Activated naive CD8-positive, alpha-beta T cell treated with anti-CD3 and anti-CD28 coated beads, Interleukin-2, amount 10 ng/mL, durations not matched to agents 7 days and 5 days (primary cell): ENCODE measurements around the gene DLG4. TPM values are rescaled to one million over a fixed set of nuclear protein-coding genes. Genes with fewer than 3 reads are reported as not detected.
A peak's percentile ranks its signal among the peaks of the same experiment; 100 is the strongest.

Source experiments
- ATAC-seq: fragments of 150-1000 bp; cut with Tn5 transposase; one replicate; pipeline ENCODE4 v1.10.0; 2021; ENCODE audit warnings: low read depth, moderate library complexity
- POLR2A ChIA-PET: fragments of 350-600 bp; sonication (Branson Sonifier 250); formaldehyde crosslinking; loops from one replicate; lab custom pipeline; 2021; ENCODE audit warnings: antibody characterized with exemption; lab: Charles Lee
- DNase-seq: peaks from one replicate; pipeline ENCODE4 v3.0.0; 2021
- H3K27ac Mint-ChIP-seq: one replicate; pipeline ENCODE4 v1.8.0; 2022; ENCODE audit warnings: mild to moderate bottlenecking, mixed read lengths
- H3K27me3 Mint-ChIP-seq: one replicate; pipeline ENCODE4 v1.8.0; 2022; ENCODE audit warnings: mild to moderate bottlenecking, moderate library complexity, mixed read lengths
- H3K36me3 Mint-ChIP-seq: one replicate; pipeline ENCODE4 v1.8.0; 2021; ENCODE audit warnings: mild to moderate bottlenecking, mixed read lengths
- H3K4me1 Mint-ChIP-seq: one replicate; pipeline ENCODE4 v1.8.0; 2021; ENCODE audit warnings: mixed read lengths
- H3K4me3 Mint-ChIP-seq: one replicate; pipeline ENCODE4 v1.8.0; 2022; ENCODE audit warnings: mild to moderate bottlenecking, moderate library complexity, mixed read lengths
- H3K9me3 Mint-ChIP-seq: one replicate; pipeline ENCODE4 v1.8.0; 2021; ENCODE audit warnings: mixed read lengths
- total RNA-seq, 2 experiments: library from RNA; stranded (reverse); gene quantifications; one replicate each; pipeline ENCODE4 v1.2.3, GENCODE V29; 2021

The DLG4 gene
- total RNA-seq, 2 experiments from 2014 or later: 21.2 to 22.4 TPM

- H3K9me3 Mint-ChIP-seq: no peaks in the 10 kb centered on the region
- H3K36me3 Mint-ChIP-seq: no peaks in the 10 kb centered on the region
- peaks cover 51% of the 10 kb centered on the region for H3K4me1 Mint-ChIP-seq
- POLR2A ChIA-PET: interaction anchor here (0.7 to 2.8 kb wide), 6 partner anchors 19 to 180 kb away, joined by 3 to 15 read pairs (median 6); partner anchors contain the start of genes ACAP1, DVL2, GABARAP and PHF23
- peak overlapping the region; percentile 95 for H3K27ac Mint-ChIP-seq
- DNase-seq (no peak), ATAC-seq (no peak)
- H3K27me3 Mint-ChIP-seq: peaks cover 2% of the 10 kb centered on the region
- peak overlapping the region; percentile 97 for H3K4me3 Mint-ChIP-seq
Measured at GRCh38 chr17:7215136-7215638, 4.4 kb downstream of the DLG4 start.

- DNase-seq (peak; percentile 100), ATAC-seq (peak; percentile 81)
- POLR2A ChIA-PET: interaction anchor here (0.7 to 2.8 kb wide), 7 partner anchors 20 to 179 kb away, joined by 3 to 15 read pairs (median 4); partner anchors contain the start of genes ACAP1, CTDNEP1, DVL2 and GABARAP
- Mint-ChIP-seq H3K27ac (peak overlapping the region; percentile 95), H3K9me3 (no peaks in the 10 kb centered on the region), H3K27me3 (peaks cover 7% of the 10 kb centered on the region), H3K4me3 (peak overlapping the region; percentile 97), H3K36me3 (no peaks in the 10 kb centered on the region), H3K4me1 (peaks cover 50% of the 10 kb centered on the region)
Measured at GRCh38 chr17:7214300-7215135, 5.1 kb downstream of the DLG4 start.

GRCh38 chr17:7213895-7214299 lies 5.7 kb downstream of the DLG4 start:
- ATAC-seq (no peak), DNase-seq (no peak)
- Mint-ChIP-seq H3K36me3 (no peaks in the 10 kb centered on the region), H3K27ac (peak overlapping the region; percentile 95), H3K27me3 (peaks cover 7% of the 10 kb centered on the region), H3K4me1 (peaks cover 47% of the 10 kb centered on the region), H3K9me3 (no peaks in the 10 kb centered on the region), H3K4me3 (peak overlapping the region; percentile 97)
- POLR2A ChIA-PET: interaction anchor here (0.7 to 2.8 kb wide), 5 partner anchors 21 to 123 kb away, joined by 3 to 15 read pairs (median 4); partner anchors contain the start of genes ACAP1, CTDNEP1, DVL2 and PHF23

- no peaks in the 10 kb centered on the region for H3K9me3 Mint-ChIP-seq
- H3K4me3 Mint-ChIP-seq: no peak overlapping the region
- peaks cover 7% of the 10 kb centered on the region for H3K27me3 Mint-ChIP-seq
- POLR2A ChIA-PET: no interaction called here
- no peak overlapping the region for H3K27ac Mint-ChIP-seq
- peaks cover 35% of the 10 kb centered on the region for H3K4me1 Mint-ChIP-seq
- ATAC-seq: no peak
- no peaks in the 10 kb centered on the region for H3K36me3 Mint-ChIP-seq
- DNase-seq: no peak
Measured at GRCh38 chr17:7211491-7212273, 8.0 kb downstream of the DLG4 start.

- no peak for DNase-seq
- POLR2A ChIA-PET: no interaction called here
- peak overlapping the region; percentile 3 for H3K27ac Mint-ChIP-seq
Measured at GRCh38 chr17:7208754-7209460, 10.7 kb downstream of the DLG4 start.

GRCh38 chr17:7208027-7208571 lies 11.5 kb downstream of the DLG4 start:
- DNase-seq: no peak
- Mint-ChIP-seq H3K27ac (no peak overlapping the region), H3K36me3 (peaks cover 2% of the 10 kb centered on the region), H3K4me3 (no peak overlapping the region), H3K9me3 (no peaks in the 10 kb centered on the region), H3K27me3 (peaks cover 7% of the 10 kb centered on the region), H3K4me1 (peaks cover 31% of the 10 kb centered on the region)
- no peak for ATAC-seq
- POLR2A ChIA-PET: interaction anchor here (1.4 kb wide), 1 partner anchor 8 kb away, joined by 3 read pairs; no protein-coding TSS in a partner anchor

More at GRCh38 chr17:7208754-7209460, 10.7 kb downstream of the DLG4 start:
- ATAC-seq: no peak
- Mint-ChIP-seq H3K4me3 (no peak overlapping the region), H3K9me3 (no peaks in the 10 kb centered on the region), H3K4me1 (peaks cover 37% of the 10 kb centered on the region), H3K27me3 (peaks cover 7% of the 10 kb centered on the region), H3K36me3 (no peaks in the 10 kb centered on the region)

- Mint-ChIP-seq H3K36me3 (peaks cover 5% of the 10 kb centered on the region), H3K4me1 (peaks cover 30% of the 10 kb centered on the region), H3K9me3 (no peaks in the 10 kb centered on the region), H3K27me3 (peaks cover 7% of the 10 kb centered on the region), H3K27ac (peak overlapping the region; percentile 28), H3K4me3 (no peak overlapping the region)
- POLR2A ChIA-PET: interaction anchor here (1.4 kb wide), 1 partner anchor 9 kb away, joined by 3 read pairs; no protein-coding TSS in a partner anchor
- DNase-seq (no peak), ATAC-seq (no peak)
Measured at GRCh38 chr17:7207120-7208001, 12.3 kb downstream of the DLG4 start.

- ATAC-seq (no peak), DNase-seq (no peak)
- H3K9me3 Mint-ChIP-seq: no peaks in the 10 kb centered on the region
- peak overlapping the region; percentile 91 for H3K4me3 Mint-ChIP-seq
- peaks cover 5% of the 10 kb centered on the region for H3K36me3 Mint-ChIP-seq
- peaks cover 5% of the 10 kb centered on the region for H3K27me3 Mint-ChIP-seq
- H3K27ac Mint-ChIP-seq: peak overlapping the region; percentile 92
- peaks cover 24% of the 10 kb centered on the region for H3K4me1 Mint-ChIP-seq
- POLR2A ChIA-PET: interaction anchor here (0.8 to 1.2 kb wide), 2 partner anchors 32 to 33 kb away, joined by 3 read pairs; partner anchors contain the start of gene PHF23
Measured at GRCh38 chr17:7205561-7205960, 14.1 kb downstream of the DLG4 start.

GRCh38 chr17:7204828-7205461 lies 14.7 kb downstream of the DLG4 start:
- peaks cover 5% of the 10 kb centered on the region for H3K36me3 Mint-ChIP-seq
- POLR2A ChIA-PET: interaction anchor here (0.7 to 1.4 kb wide), 5 partner anchors 14 to 504 kb away, joined by 3 to 6 read pairs (median 4); partner anchors contain the start of gene DLG4
- ATAC-seq (peak; percentile 86), DNase-seq (peak; percentile 94)
- H3K4me1 Mint-ChIP-seq: peaks cover 24% of the 10 kb centered on the region
- H3K27ac Mint-ChIP-seq: peak overlapping the region; percentile 92
- H3K27me3 Mint-ChIP-seq: peaks cover 2% of the 10 kb centered on the region
- H3K9me3 Mint-ChIP-seq: no peaks in the 10 kb centered on the region
- peak overlapping the region; percentile 91 for H3K4me3 Mint-ChIP-seq

GRCh38 chr17:7204336-7204735 lies 15.3 kb downstream of the DLG4 start:
- no peak for DNase-seq
- Mint-ChIP-seq H3K4me1 (peaks cover 24% of the 10 kb centered on the region), H3K4me3 (peak overlapping the region; percentile 91), H3K27ac (peak overlapping the region; percentile 92), H3K36me3 (peaks cover 5% of the 10 kb centered on the region), H3K27me3 (no peaks in the 10 kb centered on the region), H3K9me3 (no peaks in the 10 kb centered on the region)
- POLR2A ChIA-PET: interaction anchor here (0.7 to 1.4 kb wide), 4 partner anchors 15 to 504 kb away, joined by 3 to 6 read pairs (median 4); partner anchors contain the start of gene DLG4
- peak; percentile 12 for ATAC-seq

GRCh38 chr17:7203391-7203790 lies 16.2 kb downstream of the DLG4 start:
- ATAC-seq (no peak), DNase-seq (no peak)
- no peaks in the 10 kb centered on the region for H3K9me3 Mint-ChIP-seq
- no peaks in the 10 kb centered on the region for H3K27me3 Mint-ChIP-seq
- peaks cover 24% of the 10 kb centered on the region for H3K4me1 Mint-ChIP-seq
- H3K36me3 Mint-ChIP-seq: peaks cover 5% of the 10 kb centered on the region
- peak overlapping the region; percentile 68 for H3K27ac Mint-ChIP-seq
- peak overlapping the region; percentile 17 for H3K4me3 Mint-ChIP-seq
- POLR2A ChIA-PET: no interaction called here
